Activated CD4-positive, alpha-beta T cell treated with anti-CD3 and anti-CD28 coated beads, Interleukin-2, amount 50 U/mL, for 48 hours (primary cell): Measurements from ENCODE around the gene GOLGA6L10.
"Not testable (repeated sequence)": the region's sequence is repeated elsewhere in the genome, so short reads cannot be mapped to it uniquely, and the experiment has no call there.

Source experiments
- DNase-seq, 2 experiments: peaks; one replicate each; pipeline ENCODE4 v3.0.0-alpha.2; 2020

The GOLGA6L10 gene

DNA sequence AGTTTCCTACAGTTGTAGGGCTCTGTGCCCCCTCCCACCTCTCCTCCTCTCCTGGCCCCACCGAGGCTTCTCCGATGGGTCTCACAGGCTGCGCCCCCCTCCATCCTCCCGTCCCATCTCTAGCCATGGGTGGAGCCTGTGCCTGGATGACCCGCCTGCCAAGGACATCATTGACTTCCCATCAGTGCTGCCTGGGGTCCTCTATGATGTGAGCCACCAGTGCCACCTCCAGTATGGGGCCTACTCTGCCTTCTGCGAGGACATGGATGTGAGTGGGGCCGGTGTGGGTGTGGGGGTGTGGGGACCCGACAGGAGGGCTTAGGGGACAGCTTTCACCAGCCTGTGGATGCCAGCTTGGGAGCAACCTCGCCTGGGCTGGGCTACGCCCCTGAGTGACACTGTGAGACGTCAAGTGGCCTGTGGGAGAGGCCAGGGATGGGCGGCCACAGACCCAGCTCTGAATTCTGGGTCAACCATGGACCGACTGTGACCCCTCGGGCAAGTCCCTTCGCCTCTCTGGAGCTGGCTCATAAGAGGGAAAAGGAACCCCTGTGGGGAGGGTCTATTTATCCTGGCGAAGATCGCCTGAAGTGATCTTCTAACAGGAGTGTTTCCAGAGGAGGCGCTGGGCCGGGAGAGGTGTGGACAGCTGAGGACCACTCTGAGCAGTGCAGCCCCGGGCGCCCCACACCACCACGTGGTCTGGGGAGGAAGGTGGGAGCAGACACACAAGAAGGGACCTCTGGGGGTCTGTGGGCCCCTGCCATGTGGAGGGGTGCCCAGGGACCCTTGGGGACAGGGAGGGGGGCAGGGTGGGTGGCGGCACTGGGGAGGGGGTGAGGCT lies 32.8 kb downstream of the GOLGA6L10 start:
- DNase-seq, result not testable (repeated sequence)

DNA sequence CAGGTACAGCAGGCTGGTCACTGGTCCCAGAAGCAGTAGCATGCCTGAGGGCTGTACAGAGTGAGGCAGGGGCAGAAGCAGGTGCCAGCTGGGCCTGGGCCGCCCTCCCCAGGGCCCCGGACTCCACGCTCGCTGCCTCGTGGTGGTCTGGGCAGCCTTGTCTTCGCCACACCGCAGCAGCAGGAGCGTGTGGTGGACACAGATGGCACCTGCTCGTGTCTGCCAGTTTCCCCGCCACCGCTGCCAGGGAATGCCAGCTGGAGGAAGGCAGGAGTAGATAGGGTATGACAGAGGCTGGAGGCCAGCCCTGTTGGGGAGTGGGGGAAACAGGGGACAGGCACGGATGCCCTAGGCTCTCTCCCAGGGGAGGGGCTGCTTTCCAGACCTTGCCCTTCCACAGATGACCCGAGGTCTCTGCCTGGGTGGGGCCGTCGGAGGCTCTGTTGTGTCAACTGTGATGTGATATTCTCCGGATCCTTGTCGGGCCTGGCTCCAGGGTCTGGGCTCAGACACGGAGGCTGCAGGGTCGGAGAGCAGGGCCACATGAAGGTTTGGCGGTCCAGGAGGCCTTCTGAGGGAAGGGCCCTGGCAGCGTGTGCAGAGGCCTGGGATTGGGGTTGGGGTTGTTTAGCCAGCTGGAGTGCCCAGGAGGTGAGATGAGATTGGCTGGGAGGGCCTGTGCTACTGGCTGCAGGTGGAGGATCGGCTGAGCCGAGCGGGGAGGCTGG lies 33.6 kb downstream of the GOLGA6L10 start:
- no peak for DNase-seq

DNA sequence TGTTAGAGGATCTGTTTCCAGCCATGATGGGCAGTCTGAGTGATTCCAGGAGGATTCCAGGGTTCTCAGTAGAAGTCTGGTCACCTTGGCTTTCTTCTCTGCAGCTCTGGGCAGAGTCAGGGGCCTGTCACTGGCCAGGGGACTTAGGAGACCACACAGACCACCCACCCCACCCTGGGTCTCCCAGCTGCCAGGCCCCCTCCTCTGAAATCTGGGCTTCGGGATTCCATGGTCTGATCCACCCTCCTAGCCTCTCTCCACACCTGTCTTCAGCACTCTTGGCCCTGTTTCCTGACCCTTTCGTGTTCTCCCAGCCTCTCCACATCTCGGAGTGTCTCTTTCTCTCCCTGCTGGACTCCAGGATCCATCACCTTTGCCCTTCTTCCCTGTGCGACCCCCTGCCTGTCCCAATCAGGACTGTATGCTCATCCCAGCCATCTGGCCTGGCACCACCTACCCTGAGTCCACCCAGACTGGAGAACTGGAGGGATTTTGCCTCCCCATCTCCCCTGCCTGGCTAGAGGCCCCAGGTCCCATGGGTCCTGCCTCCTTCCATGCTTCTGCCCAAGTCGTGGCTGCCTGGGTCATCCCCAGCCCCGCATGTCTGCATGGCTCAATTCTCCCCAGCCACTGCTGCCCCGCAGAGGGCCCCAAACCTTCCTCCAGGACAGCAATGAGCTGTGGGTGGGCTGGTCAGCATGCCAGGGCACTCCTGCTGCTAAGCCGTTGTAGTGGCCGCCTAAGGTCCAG lies 34.3 kb downstream of the GOLGA6L10 start:
- no peak for DNase-seq

DNA sequence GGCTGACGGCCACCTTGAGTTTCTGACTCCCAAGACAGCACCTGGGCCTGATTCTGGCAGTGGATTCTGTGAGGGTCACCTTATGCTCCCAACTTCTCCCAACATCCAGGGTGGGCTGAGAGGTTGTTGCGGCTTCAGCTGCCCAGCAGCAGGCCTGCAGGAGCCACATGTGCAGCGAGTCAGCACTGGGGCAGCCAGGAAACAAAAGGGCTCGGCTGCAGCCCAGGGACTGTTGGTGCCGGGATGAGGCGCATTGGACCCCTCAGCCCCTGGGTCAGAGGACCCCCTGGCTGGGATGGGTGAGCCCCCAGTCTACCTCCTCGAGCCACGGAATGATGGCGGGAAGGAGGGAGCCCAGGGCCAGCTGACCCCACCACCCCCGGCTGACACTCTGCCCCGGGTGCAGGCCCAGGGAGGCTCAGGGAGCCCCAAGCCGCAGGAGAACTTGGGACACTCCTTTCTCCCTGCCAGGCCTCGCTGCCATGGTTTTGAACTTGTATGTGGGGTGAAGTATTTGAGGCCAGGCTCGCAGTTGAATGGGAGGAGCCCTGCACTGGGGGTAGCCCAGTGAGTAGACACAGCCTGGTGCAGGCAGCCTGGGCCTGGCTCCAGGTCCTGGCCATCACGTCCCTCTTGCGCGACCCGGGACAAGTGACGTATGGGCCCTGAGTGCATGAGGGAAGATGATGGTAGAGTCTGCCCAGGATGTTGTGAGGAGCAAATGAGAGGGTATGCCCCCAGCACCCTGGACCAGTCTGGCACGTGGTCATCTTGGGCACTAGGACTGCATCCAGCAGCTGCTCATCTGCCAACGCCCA lies 35.1 kb downstream of the GOLGA6L10 start:
- not testable (repeated sequence) for DNase-seq

DNA sequence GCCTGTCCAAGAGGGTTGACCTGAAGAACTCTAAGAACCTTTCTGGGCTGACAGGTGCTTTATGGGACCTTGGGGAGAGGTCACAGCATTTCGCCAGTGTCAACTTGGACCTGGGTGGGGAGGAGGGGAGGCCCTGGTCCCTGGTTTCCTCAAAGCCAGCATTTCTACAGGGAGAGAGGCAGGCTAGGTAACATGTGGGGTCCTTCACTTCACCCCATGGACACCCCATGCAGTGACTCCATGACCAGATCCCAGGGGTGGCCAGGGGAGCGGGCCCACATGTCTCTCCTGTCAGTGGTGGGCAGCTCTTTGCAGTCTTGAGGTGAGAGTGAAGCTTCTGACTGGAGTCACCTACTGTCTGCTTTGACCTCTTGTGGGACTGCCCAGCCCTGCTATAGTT lies 35.8 kb downstream of the GOLGA6L10 start:
- DNase-seq, result no peak

DNA sequence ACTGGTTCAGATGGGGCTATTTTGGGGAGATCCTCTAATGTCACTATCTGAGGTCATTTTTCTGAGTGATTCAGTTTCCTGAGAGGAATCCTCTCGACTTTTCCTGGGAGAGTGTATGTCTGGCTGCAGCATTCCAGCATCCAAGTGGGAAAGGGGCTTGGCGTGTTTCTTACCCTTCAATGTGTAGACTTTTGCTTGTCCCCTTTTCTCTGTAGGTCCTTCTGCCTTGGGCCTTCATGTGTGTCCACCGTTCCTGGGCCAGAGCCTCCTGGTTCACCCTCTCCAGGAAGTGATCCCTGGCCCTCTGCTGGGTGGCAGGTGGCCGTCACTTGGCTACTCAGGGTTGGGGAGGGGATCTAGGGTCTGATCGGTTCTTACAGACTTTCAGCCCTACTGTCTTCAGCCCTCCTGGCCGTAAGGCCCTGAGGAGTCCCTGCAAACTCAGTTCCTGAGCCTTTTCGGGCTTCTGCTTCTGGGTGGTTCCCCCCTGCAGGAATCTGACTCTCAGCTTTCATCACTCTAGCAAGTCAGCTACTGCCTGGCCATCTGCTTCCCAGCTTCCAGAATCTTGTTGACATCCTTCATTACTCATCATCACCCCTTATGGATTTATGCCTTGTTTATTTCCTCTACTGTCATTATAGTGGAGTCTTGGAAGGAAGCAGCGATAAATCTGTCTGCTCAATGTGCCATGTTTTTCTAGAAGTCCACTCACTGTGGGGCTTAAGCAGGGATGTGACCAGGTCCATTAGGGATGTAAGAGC lies 36.5 kb downstream of the GOLGA6L10 start:
- no peak for DNase-seq

DNA sequence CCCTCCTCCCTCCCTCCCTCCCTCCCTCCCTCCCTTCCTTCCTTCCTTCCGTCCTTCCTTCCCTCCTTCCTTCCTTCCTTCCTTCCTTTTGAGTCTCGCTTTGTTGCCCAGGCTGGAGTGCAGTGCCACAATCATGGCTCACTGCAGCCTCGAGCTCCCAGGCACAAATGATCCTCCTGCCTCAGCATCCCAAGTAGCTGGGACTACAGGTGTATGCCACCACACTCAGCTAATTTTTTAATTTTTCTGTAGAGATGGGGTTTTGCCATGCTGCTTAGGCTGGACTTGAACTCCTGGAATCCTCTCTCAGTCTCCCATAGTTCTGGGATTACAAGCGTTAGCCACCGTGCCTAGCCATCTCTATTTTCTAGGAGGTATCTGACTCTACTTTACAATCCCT lies 38.0 kb downstream of the GOLGA6L10 start:
- not testable (repeated sequence) for DNase-seq

DNA sequence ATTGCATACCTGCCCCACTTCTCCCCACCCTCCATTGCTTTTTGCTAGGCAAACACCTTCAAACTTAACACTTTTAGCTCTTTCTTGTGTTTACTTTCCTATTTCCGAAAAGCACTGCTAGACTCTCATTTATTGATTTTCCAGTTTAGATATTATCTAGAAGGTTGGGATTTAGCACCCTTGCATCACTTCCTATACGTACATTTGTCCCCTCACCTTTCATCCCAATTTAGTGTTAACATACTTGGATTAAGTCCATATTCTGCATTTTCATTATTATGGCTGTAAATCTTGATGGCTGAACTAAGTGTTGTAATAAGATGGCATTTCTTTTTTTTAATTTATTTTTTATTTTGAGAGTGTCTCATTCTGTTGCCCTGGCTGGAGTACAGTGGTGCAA lies 39.5 kb downstream of the GOLGA6L10 start:
- no peak for DNase-seq

DNA sequence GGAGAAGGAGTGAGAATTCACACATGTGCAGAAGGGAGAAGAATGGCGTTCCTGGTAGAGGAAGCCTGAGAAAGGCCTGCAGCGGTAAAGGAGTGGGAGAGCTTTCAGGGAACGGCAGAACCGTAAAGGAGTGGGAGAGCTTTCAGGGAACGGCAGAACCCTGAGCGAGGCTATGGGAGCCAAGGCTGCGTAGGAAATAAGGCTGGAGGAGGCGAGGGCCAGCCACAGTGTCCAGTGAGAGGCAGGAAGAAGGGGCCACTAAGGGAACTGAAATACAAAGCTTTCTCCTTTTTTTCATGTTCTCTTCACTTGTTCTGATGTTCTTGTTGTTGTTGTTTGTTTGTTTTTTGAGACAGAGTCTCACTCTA lies 41.6 kb downstream of the GOLGA6L10 start:
- DNase-seq, result no peak

DNA sequence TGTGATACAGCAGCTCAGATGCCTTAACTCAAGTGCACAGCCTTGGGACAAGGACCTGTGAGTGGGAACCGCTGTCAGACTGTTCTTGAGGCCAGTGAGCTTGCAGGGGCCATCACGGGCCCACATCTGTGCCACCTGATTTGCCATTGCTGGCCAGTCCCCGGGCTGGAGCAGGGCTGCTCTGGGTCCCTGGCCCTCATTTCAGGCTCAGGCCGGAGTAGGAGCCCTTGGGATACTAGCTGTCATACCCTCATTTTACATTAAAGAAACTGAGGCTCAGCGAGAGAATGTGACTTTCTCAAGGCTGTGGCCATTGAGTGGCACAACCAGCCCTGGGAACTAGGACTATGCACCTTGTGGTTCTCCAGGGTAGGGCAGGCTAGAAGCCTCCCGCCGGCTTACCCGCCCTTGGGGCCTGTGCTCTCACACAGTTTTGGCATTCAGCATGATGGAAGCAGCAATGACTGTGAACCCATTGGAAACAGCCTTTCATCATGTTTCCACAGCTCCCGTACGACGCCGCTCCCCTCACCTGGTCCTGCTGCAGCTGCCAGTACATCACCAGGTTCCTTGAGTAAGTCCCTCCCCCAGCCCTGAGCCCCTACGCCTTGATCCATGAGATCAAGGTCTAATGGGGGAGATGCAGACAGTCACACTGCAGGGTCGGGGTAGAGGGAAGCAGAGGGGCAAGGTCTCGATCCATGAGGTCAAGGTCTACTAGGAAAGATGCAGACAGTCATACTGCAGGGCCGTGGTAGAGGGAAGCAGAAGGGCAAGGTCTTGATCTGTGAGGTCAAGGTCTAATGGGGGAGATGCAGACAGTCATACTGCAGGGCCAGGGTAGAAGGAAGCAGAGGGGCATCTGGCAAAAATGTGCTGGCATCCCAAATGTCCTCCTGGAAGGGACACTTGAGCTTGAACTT lies 42.2 kb downstream of the GOLGA6L10 start:
- no peak for DNase-seq

DNA sequence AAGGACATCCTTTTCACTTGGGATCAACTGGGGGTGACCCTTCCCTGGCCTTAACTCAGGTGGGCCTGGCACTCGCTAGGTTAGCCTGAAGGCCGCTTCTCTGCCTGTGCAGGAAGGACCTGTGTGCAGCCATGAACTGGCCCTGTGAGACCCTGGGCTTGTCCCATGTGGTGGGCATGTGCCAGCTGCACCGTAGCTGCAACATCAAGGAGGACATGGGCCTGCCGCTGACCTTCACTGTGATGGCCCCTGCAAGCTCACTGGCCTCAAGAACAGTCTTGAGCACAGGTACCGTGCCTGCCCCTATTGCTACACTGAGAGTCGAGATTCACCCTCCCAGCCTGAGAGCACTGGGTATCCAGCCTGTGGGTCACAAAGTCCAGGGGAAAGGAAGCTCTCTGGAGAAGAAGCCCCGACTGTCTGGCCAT lies 43.6 kb downstream of the GOLGA6L10 start:
- DNase-seq, result no peak

DNA sequence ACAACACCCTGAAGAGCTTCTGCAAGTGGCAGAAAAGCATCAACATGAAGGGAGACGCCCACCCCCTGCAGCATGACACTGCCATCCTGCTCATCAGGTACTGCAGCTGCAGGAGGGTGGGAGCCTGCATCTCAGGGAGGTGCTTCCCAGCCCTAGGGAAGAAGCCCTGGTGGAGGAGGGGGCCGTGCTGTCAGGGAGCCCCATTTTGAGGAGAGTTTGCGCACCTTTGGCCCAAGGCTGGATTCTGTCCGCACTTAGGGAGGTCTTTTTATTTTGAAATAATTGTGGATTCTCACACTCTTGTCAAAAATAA lies 44.5 kb downstream of the GOLGA6L10 start:
- no peak for DNase-seq

DNA sequence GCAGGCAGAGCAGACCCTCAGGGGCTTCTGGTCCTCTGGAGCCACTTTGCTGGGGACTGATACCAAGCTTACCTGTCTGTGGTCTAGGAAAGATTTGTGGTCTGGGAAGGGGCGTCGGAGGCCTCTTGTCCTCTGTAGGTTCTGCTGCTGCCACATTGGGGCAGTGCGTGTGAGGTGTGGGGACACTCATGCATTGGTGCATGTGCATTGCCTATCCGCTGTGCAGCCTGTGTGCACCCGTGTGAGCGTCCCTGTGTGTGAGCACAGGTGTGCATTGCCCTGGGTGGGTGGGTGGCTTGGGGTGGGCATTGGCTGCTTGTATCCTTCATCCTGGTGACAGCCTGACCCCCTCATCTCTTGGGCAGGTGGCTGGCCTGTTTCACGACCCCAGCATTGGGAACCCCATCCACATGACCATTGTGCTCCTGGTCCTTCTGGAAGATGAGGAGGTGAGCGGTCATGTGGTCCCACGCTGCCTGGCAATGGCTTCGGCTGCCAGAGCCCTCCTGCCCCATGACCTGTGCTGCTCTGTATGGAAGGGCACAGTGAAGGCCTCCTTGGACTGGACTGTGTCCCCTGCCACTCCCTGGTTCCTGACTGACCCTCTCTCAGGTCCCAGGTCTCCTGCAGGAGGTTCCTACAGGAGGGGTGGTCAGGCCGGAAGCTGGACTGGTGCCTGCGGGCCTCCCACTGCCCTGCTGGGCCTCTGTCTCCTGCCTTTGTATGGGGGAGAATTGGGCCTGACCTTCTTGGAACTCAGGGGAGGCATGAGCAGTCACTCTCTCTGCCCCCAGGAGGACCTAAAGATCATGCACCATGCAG lies 45.1 kb downstream of the GOLGA6L10 start:
- no peak for DNase-seq

DNA sequence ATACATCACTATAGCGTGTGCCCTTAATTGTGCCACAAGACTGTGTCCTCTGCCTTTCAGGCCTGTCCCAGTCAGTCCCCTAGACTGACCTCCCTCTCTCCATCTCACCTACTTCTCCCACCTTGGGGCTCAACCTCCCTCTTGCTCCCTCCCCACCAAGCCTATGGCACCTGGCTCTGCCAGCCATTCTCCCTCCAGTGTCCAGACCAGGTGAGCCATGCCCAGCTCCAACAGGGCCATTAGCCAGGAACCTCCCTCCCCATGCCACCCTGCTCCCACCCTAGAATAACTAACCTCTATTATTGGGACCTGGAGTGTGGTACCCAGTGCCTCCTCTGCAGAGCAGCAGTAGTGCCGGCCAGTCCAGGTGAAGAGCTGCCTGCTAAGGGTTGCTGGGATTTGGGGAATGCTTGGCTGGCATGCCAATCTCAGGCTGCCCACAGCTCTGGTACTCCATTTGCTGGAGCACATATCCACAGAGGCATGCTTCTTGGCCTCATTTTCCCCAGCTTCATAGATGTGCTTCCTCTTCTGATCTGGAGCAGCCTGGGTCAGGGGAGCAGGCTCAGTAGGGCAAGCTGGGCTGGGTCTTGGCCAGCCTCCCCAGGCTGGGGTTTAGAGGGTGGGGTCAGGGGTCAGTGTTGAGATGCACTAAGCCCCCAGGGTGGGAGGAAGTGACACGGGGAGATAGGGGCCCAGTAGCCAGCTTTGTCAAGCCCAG lies 47.8 kb downstream of the GOLGA6L10 start:
- DNase-seq, result no peak

DNA sequence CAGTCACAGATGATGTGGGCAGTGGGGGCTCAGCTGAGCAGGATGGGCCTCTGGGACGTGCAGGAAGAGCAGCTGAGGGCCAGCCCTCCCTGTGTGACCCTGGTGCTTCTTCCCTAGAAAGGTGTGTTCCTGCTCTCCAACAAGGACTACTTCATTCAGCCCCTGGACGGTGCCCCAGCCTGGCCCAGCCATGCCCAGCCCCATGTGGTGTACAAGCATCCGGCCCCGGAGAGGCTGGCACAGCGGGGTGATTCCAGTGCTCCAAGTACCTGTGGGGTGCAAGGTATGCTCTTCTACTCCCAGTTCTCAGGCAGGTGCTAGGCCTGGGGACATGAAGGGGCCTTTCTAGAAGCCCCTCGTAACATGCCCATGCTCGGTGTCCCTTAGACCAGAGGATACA lies 48.4 kb downstream of the GOLGA6L10 start:
- no peak for DNase-seq

DNA sequence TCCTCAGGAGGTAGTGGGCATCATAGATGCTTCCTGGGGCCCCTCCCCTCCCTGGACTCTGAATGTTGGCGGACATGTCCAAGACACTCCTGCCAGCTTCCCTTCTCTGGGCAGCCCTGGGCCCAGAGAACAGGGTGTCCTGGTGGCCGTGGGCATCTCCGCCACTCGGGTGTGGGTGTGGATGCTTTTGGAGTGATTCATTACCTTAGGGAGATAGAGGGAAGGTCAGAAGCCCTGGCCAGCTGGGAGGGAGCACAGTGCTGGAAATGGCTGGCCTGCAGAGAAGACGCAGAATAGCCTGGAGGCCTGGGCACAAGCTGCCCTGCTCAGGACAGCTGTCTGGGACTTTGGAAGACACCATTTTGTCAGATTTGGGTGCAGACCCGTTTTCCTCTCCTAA lies 48.9 kb downstream of the GOLGA6L10 start:
- DNase-seq, result not testable (repeated sequence)

DNA sequence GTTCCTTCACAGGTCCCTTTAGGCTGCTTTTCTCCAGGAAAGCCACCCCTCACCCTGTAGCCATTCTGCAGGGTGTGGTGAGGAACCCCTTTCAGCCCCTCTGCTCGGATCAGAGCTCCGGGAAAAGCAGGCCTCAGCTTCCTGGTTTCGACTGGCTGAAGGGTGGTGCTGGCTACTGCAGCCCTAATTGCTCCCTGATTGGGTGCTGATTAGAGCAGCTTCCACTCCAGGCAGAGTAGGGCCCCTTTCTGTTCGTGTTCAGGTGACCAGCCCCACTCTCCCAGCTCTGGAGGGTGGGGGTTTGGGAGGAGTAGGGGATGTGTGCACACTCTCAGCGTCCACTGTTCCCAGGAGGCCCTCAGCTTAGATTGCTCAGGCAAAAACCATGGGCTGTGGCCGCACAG lies 49.8 kb downstream of the GOLGA6L10 start:
- DNase-seq, result not testable (repeated sequence)

DNA sequence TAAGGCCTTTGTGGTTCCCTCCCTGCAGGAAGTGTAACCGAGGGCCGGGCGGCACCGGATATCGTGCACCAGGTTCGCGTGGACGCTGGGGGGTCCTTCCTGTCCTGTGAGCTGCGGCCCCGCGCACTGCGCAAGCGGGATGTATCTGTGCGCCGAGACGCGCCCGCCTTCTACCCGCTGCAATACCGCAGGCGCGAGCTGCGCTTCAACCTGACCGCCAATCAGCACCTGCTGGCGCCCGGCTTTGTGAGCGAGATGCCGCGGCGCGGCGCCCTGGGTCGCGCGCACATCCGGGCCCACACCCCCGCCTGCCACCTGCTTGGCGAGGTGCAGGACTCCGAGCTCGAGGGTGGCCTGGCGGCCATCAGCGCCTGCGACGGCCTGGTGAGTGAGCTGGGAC lies 50.8 kb downstream of the GOLGA6L10 start:
- peak; percentile 48 to 55 for DNase-seq

DNA sequence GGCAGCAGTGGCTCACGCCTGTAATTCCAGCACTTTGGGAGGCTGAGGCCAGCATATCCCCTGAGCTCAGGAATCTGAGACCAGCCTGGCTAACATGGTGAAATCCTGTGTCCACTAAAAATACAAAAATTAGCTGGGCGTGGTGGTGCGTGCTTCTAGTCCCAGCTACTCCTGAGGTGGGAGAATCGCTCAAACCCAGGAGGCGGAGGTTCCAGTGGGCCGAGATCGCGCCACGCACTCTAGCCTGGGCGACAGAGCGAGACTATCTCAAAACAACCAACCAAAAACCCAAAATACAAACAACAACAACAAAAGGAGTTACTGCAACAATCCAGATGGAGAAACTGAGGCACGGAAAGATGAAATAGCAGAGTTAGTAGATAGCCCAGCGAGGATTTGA lies 51.2 kb downstream of the GOLGA6L10 start:
- DNase-seq, result no peak
